ENCODE measurements around the gene DMXL2. TPM values are rescaled to one million over a fixed set of nuclear protein-coding genes. Genes with fewer than 3 reads are reported as not detected.
A peak's percentile ranks its signal among the peaks of the same experiment; 100 is the strongest.

Gene DMXL2
- total and polyA plus RNA-seq, 9 of the 15 experiments (the other 6 are each of a cell fraction or from before 2014, with no cell fraction given), result 9.3 to 57.7 (median 30.7) TPM

- TF ChIP-seq TAF9B (IDR thresholded peaks at IDR 0.05; ENCODE audit: partially characterized antibody) (no peak), FOXA1 (IDR thresholded peaks at IDR 0.05; ENCODE audit: borderline replicate concordance) (no peak), ZNF561 (CRISPR knock-in tag; conservative IDR thresholded peaks at IDR 0.05) (no peak), RCOR1 (IDR thresholded peaks at IDR 0.05; ENCODE audit: borderline replicate concordance in 1 of 2, low read depth in 2 of 2, low read length in 2 of 2) (no peak), ZNF384 (IDR thresholded peaks at IDR 0.05; ENCODE audit: low read depth, low read length) (no peak), PML (IDR thresholded peaks at IDR 0.05; ENCODE audit: low read length) (no peak), BCLAF1 (IDR thresholded peaks at IDR 0.05; ENCODE audit: borderline replicate concordance in 1 of 2, control insufficient read depth in 1 of 2, low read depth in 2 of 2, low read length in 1 of 2) (no peak), E2F1 (CRISPR knock-in tag; IDR thresholded peaks at IDR 0.05) (no peak), TCF7 (IDR thresholded peaks at IDR 0.05; ENCODE audit: borderline replicate concordance) (no peak), MEF2D (tag; conservative IDR thresholded peaks at IDR 0.05; ENCODE audit: low read depth) (peak; percentile 83; the same call in 1 of the 2 replicates), PPARD (CRISPR knock-in tag; IDR thresholded peaks at IDR 0.05) (no peak), NFE2L1 (tag; IDR thresholded peaks at IDR 0.05; ENCODE audit: borderline replicate concordance, low read depth) (peak; percentile 16; the same call in 1 of the 2 replicates), THRB (CRISPR knock-in tag; conservative IDR thresholded peaks at IDR 0.05) (0 out of 2 replicates have a peak, but pooled peaks have one; percentile 23), SIN3B (IDR thresholded peaks at IDR 0.05; ENCODE audit: low read depth) (no peak), PKNOX1 (IDR thresholded peaks at IDR 0.05) (peak; percentile 34)
Measured at GRCh38 chr15:51634591-51635198, 12.1 kb upstream of the DMXL2 start (continued).
